ENCODE measurements around the gene ANO3.

Gene ANO3

DNA sequence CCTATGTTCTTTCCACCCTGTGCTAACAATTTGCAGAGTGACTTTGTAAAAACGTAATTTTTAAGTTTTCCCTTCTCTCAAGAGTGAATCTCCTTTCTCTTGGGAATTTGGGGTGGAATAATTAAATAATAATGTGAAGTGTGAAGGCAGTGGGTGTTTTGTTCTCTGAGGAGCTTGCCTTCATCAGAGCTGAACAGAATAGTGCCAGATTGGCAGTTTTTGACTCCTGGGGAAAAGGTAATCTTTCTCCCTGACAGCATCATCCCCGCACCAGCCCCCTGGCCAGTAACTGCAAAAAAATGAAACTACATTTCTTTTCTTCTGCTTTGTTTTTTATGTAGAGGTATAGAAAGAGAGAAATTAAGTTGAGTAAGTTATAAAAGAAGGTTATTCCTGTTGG lies 180.3 kb downstream of the ANO3 start:
- TF ChIP-seq, protein P1, sequence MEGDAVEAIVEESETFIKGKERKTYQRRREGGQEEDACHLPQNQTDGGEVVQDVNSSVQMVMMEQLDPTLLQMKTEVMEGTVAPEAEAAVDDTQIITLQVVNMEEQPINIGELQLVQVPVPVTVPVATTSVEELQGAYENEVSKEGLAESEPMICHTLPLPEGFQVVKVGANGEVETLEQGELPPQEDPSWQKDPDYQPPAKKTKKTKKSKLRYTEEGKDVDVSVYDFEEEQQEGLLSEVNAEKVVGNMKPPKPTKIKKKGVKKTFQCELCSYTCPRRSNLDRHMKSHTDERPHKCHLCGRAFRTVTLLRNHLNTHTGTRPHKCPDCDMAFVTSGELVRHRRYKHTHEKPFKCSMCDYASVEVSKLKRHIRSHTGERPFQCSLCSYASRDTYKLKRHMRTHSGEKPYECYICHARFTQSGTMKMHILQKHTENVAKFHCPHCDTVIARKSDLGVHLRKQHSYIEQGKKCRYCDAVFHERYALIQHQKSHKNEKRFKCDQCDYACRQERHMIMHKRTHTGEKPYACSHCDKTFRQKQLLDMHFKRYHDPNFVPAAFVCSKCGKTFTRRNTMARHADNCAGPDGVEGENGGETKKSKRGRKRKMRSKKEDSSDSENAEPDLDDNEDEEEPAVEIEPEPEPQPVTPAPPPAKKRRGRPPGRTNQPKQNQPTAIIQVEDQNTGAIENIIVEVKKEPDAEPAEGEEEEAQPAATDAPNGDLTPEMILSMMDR (conservative IDR thresholded peaks at IDR 0.05; ENCODE audit: low read length): no peak
- DNase-seq (ENCODE audit: low read depth): no peak
- H3K4me3 ChIP-seq (ENCODE audit: low read length): no peak overlapping the region

DNA sequence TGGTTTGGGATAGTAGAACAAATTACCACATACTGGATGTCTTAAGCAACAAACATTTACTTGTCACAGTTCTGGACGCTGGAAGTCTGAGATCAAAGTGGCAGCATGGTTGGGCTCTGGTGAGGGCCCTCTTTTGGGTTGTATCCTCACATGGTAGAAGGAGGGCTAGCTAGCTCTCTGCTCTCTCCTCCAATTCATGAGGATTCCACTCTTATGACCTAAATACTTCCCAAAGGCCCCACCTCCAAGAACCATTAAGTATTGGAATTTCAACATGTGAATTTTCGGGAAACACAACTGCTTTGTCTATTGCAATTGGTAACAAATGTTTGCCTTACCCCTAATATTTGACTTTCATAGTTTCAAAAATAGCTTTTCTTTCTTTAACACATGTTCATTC lies 187.5 kb downstream of the ANO3 start:
- TF ChIP-seq, protein P1 (conservative IDR thresholded peaks at IDR 0.05; ENCODE audit: low read length): no peak
- DNase-seq (ENCODE audit: low read depth): no peak
- no peak overlapping the region for H3K4me3 ChIP-seq (ENCODE audit: low read length)

DNA sequence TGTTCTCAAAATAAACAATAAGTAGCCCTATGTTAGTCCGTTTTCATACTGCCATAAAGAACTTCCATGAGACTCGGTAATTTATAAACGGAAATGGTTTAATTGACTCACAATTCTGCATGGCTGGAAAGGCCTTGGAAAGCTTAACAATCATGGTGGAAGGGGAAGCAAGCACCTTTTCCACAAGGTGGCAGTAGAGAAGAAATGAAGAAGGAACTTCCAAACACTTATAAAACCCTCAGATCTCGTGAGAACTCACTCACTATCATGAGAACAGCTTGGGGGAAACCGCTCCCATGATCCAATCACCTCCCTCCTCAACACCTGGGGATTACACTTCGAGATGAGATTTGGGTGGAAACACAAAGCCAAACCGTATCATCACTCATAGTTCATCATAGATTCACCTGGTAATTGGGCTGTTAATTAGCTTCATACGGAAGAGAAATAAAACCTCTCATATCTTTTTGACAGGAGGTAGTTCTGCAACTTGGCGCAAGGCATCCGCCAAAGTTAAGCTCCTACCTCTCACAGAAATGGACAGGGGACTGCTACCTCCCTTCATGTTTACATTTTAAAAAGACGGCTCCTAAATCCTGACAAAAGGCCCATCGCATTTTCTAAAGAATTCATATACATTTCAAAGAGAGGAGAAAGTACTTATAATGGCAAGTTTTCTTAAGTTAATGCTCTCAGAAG lies 191.1 kb downstream of the ANO3 start:
- peak; percentile 18 for DNase-seq (ENCODE audit: low read depth)
- TF ChIP-seq, protein P1 (conservative IDR thresholded peaks at IDR 0.05; ENCODE audit: low read length): peak; percentile 47
- no peak overlapping the region for H3K4me3 ChIP-seq (ENCODE audit: low read length)

DNA sequence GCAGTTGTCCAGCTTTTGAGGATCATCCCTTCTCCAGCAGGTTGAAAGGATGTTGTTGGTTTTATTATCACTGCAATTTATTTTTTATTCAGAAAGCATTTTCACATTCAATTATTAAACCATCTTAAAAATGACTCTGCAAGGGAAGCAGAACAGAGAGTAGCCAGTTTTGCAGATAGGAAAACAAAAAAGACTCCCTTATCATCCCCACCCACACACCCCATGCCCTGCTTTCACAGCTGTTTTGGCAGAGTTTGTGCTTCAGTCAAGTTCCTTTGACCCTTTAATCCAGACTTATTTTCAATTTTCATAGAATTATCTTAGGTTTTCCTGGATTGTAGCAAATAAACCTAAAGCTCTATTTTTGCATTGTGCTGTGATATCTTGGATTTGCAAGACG lies 195.8 kb downstream of the ANO3 start:
- no peak overlapping the region for H3K4me3 ChIP-seq (ENCODE audit: low read length)
- no peak for DNase-seq (ENCODE audit: low read depth)
- TF ChIP-seq, protein P1 (conservative IDR thresholded peaks at IDR 0.05; ENCODE audit: low read length): no peak

DNA sequence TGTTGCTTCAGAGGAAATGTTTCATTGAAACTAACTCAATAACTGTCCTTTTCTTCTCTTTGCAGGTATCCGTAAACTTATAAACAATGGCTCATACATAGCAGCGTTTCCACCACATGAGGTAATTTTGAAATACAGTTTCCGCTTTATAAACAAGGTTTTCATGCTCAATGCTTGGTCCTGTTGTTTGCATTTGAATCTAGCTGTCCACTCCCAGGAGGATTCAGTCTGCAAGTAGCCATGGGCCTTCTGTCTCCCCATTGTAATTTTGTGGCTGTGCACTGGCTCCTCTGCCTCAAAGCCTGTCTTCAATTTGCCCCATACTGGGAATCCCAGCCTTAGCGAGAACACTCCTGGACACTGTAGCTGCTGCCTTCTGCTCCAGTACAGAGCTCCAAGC lies 205.4 kb downstream of the ANO3 start:
- DNase-seq (ENCODE audit: low read depth): no peak
- TF ChIP-seq, protein P1 (conservative IDR thresholded peaks at IDR 0.05; ENCODE audit: low read length): no peak
- H3K4me3 ChIP-seq (ENCODE audit: low read length): no peak overlapping the region

DNA sequence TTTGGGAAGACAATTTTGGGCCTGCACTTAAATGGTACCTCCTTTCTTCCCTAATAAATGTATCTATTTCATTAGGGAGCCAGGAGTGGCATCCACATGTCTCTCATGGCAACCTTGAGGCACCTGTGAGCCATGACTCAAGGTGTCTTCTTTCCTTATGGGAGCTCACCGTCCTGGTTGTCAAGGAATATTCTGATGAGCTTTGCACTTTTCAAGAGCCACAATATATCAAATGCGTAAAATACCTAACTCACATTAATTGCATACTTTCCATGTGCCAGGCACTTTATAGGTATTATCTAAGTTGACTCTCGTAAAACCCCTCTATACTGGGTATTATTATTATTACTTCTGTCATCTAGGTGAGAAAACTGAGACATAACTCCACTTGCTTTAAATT lies 207.6 kb downstream of the ANO3 start:
- no peak for DNase-seq (ENCODE audit: low read depth)
- no peak overlapping the region for H3K4me3 ChIP-seq (ENCODE audit: low read length)
- TF ChIP-seq, protein P1 (conservative IDR thresholded peaks at IDR 0.05; ENCODE audit: low read length): no peak

DNA sequence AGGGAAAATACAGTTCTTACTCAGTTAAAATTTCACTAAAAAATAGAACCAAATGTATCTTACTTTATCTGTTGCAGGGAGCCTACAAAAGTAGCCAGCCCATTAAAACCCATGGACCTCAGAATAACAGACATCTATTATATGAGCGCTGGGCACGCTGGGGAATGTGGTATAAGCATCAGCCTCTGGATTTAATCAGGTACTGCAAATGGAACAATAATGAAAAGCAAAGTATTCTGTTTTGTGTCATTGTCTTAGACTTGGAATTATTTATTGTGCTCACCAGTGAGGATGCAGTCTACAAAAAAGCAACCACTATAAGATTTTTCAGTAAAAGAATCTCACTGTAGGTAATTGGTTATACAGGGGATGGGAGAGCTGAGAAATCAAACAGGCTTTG lies 209.9 kb downstream of the ANO3 start:
- TF ChIP-seq, protein P1 (conservative IDR thresholded peaks at IDR 0.05; ENCODE audit: low read length): no peak
- DNase-seq (ENCODE audit: low read depth): no peak
- H3K4me3 ChIP-seq (ENCODE audit: low read length): no peak overlapping the region

Measured in AG10803 (cell line).